SH-SY5Y (cell line): Measurements from ENCODE around the gene SIL1.
A peak's percentile ranks its signal among the peaks of the same experiment; 100 is the strongest.

Source experiments
- GATA2 ChIP-seq: IDR thresholded peaks from 2 replicates; pipeline ENCODE4 v1.6.1; 2011; ENCODE audit warnings: mild to moderate bottlenecking, low read depth, low read length
- GATA3 ChIP-seq: IDR thresholded peaks from 2 replicates; pipeline ENCODE4 v1.6.1; 2011; ENCODE audit warnings: low read depth, mild to moderate bottlenecking, low read length, moderate library complexity

SIL1 gene

DNA sequence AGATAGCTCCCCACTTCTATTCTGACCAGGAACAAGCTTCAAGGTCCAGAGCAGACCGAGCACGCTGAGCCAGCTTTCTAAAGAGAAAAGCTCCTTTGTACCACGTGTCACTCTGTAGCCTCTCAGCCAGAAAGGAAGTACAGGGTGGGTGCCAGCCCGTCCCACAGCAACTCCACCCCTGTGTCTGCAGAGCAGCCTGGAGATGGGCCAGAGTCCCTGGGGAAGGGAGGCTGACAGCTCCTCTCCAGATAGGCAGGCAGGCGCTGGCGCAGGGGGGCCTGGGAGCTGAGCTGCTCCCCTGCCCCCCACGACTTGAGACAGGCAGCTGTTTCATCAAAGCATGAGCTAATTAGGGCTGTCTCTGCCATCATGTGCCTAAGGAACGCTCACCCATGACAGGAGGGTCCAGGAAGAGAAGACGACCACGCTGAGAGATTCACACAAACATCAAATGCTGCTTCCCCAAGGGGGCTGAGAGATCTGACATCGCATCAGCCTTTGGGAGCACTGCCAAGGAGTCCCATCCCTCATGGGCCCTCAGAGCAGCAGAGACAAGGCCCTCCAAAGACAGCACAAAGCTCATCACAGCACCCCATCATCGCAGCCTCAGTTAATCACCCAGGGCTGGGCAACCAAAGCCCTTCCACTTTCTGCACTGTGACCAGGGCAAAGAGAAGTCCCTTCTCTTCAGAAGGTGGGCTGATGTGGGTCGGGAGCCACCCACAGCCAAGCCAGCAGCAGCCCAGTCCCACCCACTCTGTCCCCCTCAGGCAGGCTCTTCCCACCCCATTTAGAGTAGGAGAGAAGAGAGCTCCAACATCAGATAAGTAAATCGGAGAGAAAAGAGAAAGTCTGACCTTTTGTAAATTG lies 244.5 kb downstream of the SIL1 start:
- no peak for TF ChIP-seq GATA3
- 0 out of 2 replicates have a peak, but pooled peaks have one; percentile 19 for TF ChIP-seq GATA2

DNA sequence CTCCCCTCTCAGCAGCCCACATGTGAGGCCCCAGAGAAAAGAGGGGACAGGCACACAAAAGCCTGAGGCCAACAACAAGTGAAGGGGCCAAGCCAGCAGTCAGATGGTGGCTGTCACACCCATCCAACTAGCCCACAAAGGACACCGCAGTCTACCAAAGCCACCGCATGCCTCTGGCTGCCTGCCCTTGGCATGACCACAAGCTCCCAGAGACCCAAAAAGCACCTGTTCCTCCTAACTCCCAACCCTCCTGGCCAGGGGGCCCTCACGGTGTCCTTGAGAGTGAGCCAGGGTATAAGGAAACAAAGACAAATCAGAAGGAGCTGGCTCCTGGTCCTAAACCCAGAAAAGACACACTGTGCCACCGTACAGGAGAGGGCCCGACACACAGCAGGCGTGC lies 245.2 kb downstream of the SIL1 start:
- no peak for TF ChIP-seq GATA2
- TF ChIP-seq GATA3, result no peak

GRCh38 chr5:138951986-138952735 lies 246.0 kb downstream of the SIL1 start:
- TF ChIP-seq GATA3, result no peak

GRCh38 chr5:138951091-138951985 lies 246.8 kb downstream of the SIL1 start:
- TF ChIP-seq GATA2 (no peak), GATA3 (no peak)

- TF ChIP-seq GATA3 (no peak), GATA2 (no peak)
Measured at GRCh38 chr5:138950421-138951031, 247.6 kb downstream of the SIL1 start.

GRCh38 chr5:138949988-138950387 lies 248.2 kb downstream of the SIL1 start:
- TF ChIP-seq GATA2, result peak; percentile 98
- no peak; the same call in 1 of the 2 replicates for TF ChIP-seq GATA3

GRCh38 chr5:138949223-138949574 lies 249.0 kb downstream of the SIL1 start:
- TF ChIP-seq GATA2, result no peak
- no peak for TF ChIP-seq GATA3

DNA sequence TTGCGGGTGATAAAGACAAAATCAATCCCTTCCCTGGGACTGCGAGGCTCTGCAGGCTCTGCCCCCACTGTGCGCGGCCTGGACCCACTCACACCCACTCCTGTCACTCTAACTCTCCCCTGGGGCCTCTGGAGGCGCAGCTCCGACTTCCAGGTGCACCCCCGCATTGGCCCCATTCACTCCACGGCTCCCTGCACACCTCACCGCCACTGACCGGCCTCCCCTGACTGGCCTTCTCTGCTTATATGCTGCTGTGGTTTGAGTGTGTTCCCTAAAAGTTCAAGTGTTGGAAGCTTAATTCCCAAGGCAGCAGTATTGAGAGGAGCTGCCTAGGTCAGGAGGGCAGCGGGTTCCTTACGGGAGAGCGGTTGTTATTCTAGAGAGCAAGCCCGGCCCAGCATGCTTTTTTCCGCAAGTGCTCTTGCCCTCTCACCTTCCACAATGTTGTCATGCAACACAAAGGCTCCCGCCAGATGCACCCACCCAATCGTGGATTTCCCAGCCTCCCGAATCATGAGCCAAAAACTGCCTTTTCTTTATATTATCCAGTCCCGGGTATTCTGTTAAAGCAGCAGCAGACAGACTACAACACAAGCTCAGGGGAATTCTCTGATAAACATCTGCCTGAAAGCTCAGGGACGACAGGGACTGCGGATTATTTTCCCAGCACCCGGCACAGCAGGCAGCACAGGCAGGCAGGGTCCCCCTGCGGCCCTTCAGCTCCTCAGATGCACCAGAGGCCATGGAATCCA lies 249.5 kb downstream of the SIL1 start:
- TF ChIP-seq GATA2 (peak; percentile 98), GATA3 (no peak)

- no peak for TF ChIP-seq GATA3
Measured at GRCh38 chr5:138947780-138948179, 250.4 kb downstream of the SIL1 start.

DNA sequence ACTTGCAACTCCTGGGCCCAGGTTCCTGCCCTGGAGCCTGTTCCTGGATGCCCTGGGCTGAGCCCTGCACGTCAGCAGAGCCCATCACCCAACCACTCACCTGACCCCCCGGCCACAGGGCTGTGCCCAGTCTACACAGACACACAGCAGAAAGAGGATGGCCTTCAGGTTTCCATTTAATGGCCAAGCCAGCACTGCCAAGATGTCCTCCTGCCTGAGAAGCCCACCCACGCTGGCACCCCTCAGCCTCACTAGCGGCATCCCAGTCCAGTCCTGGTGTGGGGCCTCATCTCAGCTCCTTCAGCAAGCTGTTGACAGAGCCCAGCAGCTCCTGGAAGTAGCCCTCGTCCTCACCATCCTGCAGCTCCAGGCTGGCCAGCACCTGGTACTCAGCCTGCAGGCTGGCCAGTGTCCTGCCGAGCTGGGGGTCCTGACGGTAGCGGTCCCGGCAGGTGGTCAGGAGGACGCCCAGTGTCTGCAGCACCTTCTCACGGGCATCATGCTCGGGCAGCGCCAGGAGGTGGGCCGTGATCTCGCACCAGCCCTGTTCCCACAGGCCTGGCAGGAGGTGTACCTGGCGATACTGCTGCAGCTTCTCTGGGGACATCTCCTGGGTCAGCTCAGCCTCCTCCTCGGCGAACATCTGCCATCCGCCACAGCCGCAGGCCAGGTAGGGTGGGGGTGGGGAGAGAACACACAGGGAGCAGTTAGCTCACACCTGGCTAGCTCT lies 251.2 kb downstream of the SIL1 start:
- TF ChIP-seq GATA3 (no peak), GATA2 (no peak)

DNA sequence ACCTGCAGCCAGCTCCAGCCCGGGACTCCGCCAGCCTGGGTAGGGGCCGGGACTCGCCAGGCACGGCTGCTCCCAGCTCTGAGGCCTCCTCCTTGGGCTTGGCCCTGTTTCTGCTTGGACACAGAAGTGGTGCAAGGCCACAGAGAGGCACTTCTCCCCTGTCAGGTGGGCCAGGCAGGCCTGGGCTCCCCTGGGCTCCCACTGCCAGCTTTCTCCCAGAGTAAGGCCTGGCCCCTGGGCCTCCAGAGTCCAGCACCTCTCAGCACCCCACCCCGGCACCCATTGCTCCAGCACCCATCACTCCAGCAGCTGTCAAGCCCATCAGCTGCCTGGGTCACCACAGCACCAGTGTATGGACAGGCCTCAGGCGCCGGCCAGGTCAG lies 251.9 kb downstream of the SIL1 start:
- TF ChIP-seq GATA3 (no peak), GATA2 (no peak)

GRCh38 chr5:138945421-138946240 lies 252.5 kb downstream of the SIL1 start:
- TF ChIP-seq GATA2 (no peak), GATA3 (no peak)
